ENCODE data around the gene SIL1. TPM values are rescaled to one million over a fixed set of nuclear protein-coding genes. Genes with fewer than 3 reads are reported as not detected.

SIL1 gene
- total RNA-seq, 1 experiment from 2014 or later = 10.7 TPM

DNA sequence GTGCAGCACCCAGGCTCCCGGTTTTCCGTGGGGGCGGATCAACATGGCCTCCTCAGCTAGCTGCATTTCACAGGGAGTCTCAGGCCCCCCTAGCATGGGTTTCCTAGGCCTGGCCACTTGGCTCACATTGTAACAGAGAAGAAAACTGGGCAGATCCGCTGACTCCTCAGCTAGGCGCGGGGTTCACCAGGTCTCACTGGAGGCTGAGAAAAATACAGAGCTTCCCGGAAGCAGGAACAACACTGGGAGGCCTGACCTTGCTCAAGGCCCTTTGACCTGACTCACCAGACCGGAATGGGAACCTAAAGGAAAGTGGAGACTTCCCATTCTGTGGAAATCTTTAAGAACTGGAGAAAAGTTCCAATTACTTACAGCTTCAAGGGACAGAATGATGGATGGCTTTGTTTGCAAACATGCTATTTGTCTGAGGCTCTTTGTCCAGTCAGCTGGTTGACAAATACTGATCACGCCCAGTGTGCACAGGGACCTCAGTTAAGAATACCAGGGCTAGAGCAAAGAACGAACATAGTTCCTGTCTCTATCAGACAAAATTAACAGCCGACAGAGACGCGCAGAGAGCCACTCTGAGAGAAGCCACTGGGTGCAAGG, 234.3 kb downstream of the SIL1 start (continued):
- TF ChIP-seq, protein P1, sequence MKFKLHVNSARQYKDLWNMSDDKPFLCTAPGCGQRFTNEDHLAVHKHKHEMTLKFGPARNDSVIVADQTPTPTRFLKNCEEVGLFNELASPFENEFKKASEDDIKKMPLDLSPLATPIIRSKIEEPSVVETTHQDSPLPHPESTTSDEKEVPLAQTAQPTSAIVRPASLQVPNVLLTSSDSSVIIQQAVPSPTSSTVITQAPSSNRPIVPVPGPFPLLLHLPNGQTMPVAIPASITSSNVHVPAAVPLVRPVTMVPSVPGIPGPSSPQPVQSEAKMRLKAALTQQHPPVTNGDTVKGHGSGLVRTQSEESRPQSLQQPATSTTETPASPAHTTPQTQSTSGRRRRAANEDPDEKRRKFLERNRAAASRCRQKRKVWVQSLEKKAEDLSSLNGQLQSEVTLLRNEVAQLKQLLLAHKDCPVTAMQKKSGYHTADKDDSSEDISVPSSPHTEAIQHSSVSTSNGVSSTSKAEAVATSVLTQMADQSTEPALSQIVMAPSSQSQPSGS (CRISPR knock-in tag; IDR thresholded peaks at IDR 0.05; ENCODE audit: borderline replicate concordance, low read depth) = no peak
- TF ChIP-seq, protein P2, sequence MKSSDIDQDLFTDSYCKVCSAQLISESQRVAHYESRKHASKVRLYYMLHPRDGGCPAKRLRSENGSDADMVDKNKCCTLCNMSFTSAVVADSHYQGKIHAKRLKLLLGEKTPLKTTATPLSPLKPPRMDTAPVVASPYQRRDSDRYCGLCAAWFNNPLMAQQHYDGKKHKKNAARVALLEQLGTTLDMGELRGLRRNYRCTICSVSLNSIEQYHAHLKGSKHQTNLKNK (CRISPR knock-in tag; IDR thresholded peaks at IDR 0.05) = no peak
- no peak for TF ChIP-seq NFATC4 (CRISPR knock-in tag; IDR thresholded peaks at IDR 0.05)
- no peak for TF ChIP-seq ZNF263 (CRISPR knock-in tag; IDR thresholded peaks at IDR 0.05; ENCODE audit: low read depth)
- no peak for TF ChIP-seq NR1H2 (CRISPR knock-in tag; IDR thresholded peaks at IDR 0.05)

DNA sequence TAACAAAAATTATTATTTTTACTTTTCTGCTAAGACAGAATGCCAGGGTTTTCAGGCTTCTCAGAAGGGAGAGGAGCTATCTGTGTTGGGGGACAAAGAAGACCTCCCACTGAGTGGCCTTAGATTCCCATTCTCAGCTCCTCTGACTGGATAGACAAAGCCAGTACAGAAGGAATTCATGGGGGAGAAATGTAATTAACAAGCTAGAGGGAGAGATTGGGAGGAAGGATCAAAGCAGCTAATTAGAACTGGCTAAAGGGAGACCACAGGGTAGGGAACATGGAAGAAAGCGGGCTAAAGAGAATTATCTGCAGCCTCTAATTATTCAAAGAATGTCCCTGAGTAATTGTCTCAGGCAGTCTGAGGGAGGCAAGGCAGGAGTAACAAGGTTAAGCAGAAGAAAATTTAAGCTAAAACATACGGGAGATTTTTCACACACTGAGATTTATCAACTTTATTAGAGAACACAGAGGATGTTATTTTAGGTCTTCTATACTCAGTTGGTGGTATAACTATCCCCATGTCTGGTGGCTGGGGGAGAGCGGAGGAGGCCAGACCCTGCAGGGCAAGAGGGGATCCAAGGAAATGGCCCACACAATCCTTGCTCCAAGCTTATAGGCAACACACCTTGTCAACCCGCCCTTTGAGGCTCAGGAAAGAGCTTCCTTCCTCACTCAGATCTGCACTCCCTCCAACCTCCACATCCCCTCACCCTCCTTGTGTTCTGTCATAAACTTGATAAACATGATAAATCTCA, 235.4 kb downstream of the SIL1 start:
- Mint-ChIP-seq H3K27me3 (ENCODE audit: low read depth) (no peaks in the 10 kb centered on the region), H3K9me3 (no peaks in the 10 kb centered on the region), H3K36me3 (no peaks in the 10 kb centered on the region), H3K27ac (peak overlapping the region; percentile 2; the same call in 1 of the 2 replicates), H3K4me1 (peaks cover 37% of the 10 kb centered on the region), H3K4me3 (no peak overlapping the region)
- ChIA-PET CTCF (interaction anchor here (0.6 to 2.8 kb wide), 11 partner anchors 9 to 498 kb away, joined by 3 to 13 read pairs (median 4); partner anchors contain the start of gene EGR1), POLR2A (interaction anchor here (0.6 to 1.0 kb wide), 3 partner anchors 222 to 407 kb away, joined by 3 to 4 read pairs (median 3); no protein-coding TSS in a partner anchor)
- DNase-seq (ENCODE audit: low spot score) (no peak), ATAC-seq (peak; percentile 58)
- no peak for TF ChIP-seq NFYB (CRISPR knock-in tag; conservative IDR thresholded peaks at IDR 0.05; ENCODE audit: low read depth)
- TF ChIP-seq NFE2L1 (CRISPR knock-in tag; IDR thresholded peaks at IDR 0.05) = no peak
- TF ChIP-seq TEAD1 (CRISPR knock-in tag; IDR thresholded peaks at IDR 0.05) = no peak
- TF ChIP-seq NR2C2 (CRISPR knock-in tag; IDR thresholded peaks at IDR 0.05) = no peak
- TF ChIP-seq, protein P3, sequence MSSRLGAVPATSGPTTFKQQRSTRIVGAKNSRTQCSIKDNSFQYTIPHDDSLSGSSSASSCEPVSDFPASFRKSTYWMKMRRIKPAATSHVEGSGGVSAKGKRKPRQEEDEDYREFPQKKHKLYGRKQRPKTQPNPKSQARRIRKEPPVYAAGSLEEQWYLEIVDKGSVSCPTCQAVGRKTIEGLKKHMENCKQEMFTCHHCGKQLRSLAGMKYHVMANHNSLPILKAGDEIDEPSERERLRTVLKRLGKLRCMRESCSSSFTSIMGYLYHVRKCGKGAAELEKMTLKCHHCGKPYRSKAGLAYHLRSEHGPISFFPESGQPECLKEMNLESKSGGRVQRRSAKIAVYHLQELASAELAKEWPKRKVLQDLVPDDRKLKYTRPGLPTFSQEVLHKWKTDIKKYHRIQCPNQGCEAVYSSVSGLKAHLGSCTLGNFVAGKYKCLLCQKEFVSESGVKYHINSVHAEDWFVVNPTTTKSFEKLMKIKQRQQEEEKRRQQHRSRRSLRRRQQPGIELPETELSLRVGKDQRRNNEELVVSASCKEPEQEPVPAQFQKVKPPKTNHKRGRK (CRISPR knock-in tag; IDR thresholded peaks at IDR 0.05; ENCODE audit: borderline replicate concordance) = no peak
- TF ChIP-seq GTF2I (CRISPR knock-in tag; conservative IDR thresholded peaks at IDR 0.05) = no peak
- TF ChIP-seq, protein P4, sequence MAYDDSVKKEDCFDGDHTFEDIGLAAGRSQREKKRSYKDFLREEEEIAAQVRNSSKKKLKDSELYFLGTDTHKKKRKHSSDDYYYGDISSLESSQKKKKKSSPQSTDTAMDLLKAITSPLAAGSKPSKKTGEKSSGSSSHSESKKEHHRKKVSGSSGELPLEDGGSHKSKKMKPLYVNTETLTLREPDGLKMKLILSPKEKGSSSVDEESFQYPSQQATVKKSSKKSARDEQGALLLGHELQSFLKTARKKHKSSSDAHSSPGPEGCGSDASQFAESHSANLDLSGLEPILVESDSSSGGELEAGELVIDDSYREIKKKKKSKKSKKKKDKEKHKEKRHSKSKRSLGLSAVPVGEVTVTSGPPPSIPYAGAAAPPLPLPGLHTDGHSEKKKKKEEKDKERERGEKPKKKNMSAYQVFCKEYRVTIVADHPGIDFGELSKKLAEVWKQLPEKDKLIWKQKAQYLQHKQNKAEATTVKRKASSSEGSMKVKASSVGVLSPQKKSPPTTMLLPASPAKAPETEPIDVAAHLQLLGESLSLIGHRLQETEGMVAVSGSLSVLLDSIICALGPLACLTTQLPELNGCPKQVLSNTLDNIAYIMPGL (CRISPR knock-in tag; IDR thresholded peaks at IDR 0.05) = no peak
- TF ChIP-seq, protein P5, sequence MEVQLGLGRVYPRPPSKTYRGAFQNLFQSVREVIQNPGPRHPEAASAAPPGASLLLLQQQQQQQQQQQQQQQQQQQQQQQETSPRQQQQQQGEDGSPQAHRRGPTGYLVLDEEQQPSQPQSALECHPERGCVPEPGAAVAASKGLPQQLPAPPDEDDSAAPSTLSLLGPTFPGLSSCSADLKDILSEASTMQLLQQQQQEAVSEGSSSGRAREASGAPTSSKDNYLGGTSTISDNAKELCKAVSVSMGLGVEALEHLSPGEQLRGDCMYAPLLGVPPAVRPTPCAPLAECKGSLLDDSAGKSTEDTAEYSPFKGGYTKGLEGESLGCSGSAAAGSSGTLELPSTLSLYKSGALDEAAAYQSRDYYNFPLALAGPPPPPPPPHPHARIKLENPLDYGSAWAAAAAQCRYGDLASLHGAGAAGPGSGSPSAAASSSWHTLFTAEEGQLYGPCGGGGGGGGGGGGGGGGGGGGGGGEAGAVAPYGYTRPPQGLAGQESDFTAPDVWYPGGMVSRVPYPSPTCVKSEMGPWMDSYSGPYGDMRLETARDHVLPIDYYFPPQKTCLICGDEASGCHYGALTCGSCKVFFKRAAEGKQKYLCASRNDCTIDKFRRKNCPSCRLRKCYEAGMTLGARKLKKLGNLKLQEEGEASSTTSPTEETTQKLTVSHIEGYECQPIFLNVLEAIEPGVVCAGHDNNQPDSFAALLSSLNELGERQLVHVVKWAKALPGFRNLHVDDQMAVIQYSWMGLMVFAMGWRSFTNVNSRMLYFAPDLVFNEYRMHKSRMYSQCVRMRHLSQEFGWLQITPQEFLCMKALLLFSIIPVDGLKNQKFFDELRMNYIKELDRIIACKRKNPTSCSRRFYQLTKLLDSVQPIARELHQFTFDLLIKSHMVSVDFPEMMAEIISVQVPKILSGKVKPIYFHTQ (CRISPR knock-in tag; IDR thresholded peaks at IDR 0.05) = no peak
- no peak for TF ChIP-seq ETV6 (CRISPR knock-in tag; IDR thresholded peaks at IDR 0.05)
- no peak for TF ChIP-seq ZNF138 (CRISPR knock-in tag; conservative IDR thresholded peaks at IDR 0.05)
- no peak for TF ChIP-seq KAT7 (CRISPR knock-in tag; IDR thresholded peaks at IDR 0.05; ENCODE audit: borderline replicate concordance)
- no peak for TF ChIP-seq ZNF317 (CRISPR knock-in tag; IDR thresholded peaks at IDR 0.05; ENCODE audit: borderline replicate concordance, low read depth)
- no peak for TF ChIP-seq IRF2 (CRISPR knock-in tag; IDR thresholded peaks at IDR 0.05; ENCODE audit: borderline replicate concordance, low read depth)
- TF ChIP-seq, protein P6, sequence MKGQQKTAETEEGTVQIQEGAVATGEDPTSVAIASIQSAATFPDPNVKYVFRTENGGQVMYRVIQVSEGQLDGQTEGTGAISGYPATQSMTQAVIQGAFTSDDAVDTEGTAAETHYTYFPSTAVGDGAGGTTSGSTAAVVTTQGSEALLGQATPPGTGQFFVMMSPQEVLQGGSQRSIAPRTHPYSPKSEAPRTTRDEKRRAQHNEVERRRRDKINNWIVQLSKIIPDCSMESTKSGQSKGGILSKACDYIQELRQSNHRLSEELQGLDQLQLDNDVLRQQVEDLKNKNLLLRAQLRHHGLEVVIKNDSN (CRISPR knock-in tag; IDR thresholded peaks at IDR 0.05) = no peak

Measured in WTC11 (cell line).